K562 (cell line): ENCODE measurements around the gene OPCML. TPM values are rescaled to one million over a fixed set of nuclear protein-coding genes. Genes with fewer than 3 reads are reported as not detected.

Experiments used
- ATAC-seq: fragments of 200-7000 bp; cut with Tn5 transposase; 3 replicates; pipeline ENCODE4 v1.9.1; 2020; ENCODE audit warnings: moderate library complexity
- BruUV-seq: library from RNA; stranded (reverse); fragments of 400-500 nt; replicated peaks from 2 replicates; lab custom pipeline; 2021; lab: Mats Ljungman, UMichigan
- CTCF ChIA-PET: fragments of 300-600 bp; formaldehyde crosslinking; extraction: SDS; loops from one replicate; lab custom pipeline; 2021; ENCODE audit warnings: low intra/inter-chr PET ratio; lab: Yijun Ruan, JAX
- POLR2A ChIA-PET: fragments of 300-600, 350-650 bp; sonication (Branson Sonifier 250); formaldehyde crosslinking; extraction: SDS; loops from one replicate; lab custom pipeline; 2021; ENCODE audit warnings: antibody characterized with exemption, inconsistent platforms; lab: Yijun Ruan, JAX
- DNase-seq, 4 experiments: peaks; one replicate each; pipeline versions ENCODE4 v3.0.0 to v3.0.0-alpha.2; 2011 to 2018; ENCODE audit warnings: low spot score in 3 of 4, mixed read lengths in 3 of 4; ENCODE audit errors: extremely low read depth in 1 of 4
- FAIRE-seq: peaks from 2 replicates; lab custom pipeline; 2011; peaks lifted over from hg19 to GRCh38; lab: Jason Lieb, UNC
- H2AFZ ChIP-seq: 2 replicates; pipeline ENCODE4 v1.6.0; 2011; ENCODE audit warnings: low read depth, low read length, control low read depth, inconsistent platforms
- H3K27ac ChIP-seq: fragments of 200-600 bp; 3 replicates; pipeline ENCODE4 v1.8.0; 2011; ENCODE audit warnings: low read depth, mild to moderate bottlenecking, control low read depth, inconsistent platforms, low read length, moderate library complexity, mixed read lengths; ENCODE audit errors: extremely low read depth
- H3K27me3 ChIP-seq, 2 experiments: fragments of 300-600 bp in 1 of 2; 2 replicates in 1 of 2; 3 replicates in 1 of 2; pipeline versions ENCODE4 v1.6.0 to v1.8.0; 2011; ENCODE audit warnings: inconsistent platforms in 2 of 2, low read length in 2 of 2, mild to moderate bottlenecking in 1 of 2, mixed read lengths in 1 of 2, moderate library complexity in 1 of 2; ENCODE audit not compliant: control insufficient read depth in 2 of 2, insufficient read depth in 2 of 2
- H3K36me3 ChIP-seq: fragments of 300-600 bp; 3 replicates; pipeline ENCODE4 v1.8.0; 2011; ENCODE audit warnings: mild to moderate bottlenecking, low read length, inconsistent platforms; ENCODE audit not compliant: control insufficient read depth, insufficient read depth
- H3K4me1 ChIP-seq, 2 experiments: fragments of 200-600 bp in 1 of 2; replicated peaks in 1 of 2; 2 replicates in 1 of 2; 3 replicates in 1 of 2; pipeline versions ENCODE4 v1.5.1 to v1.8.0; 2011; ENCODE audit warnings: inconsistent platforms in 2 of 2, low read length in 2 of 2, mild to moderate bottlenecking in 1 of 2, mixed read lengths in 1 of 2, moderate library complexity in 1 of 2; ENCODE audit not compliant: control insufficient read depth in 2 of 2, insufficient read depth in 2 of 2
- H3K4me2 ChIP-seq: 2 replicates; pipeline ENCODE4 v1.6.1; 2011; ENCODE audit warnings: low read length, control low read depth, inconsistent platforms, mixed read lengths; ENCODE audit not compliant: insufficient read depth
- H3K4me3 ChIP-seq: fragments of 200-600 bp; sonication (generic), shearing (Covaris generic); 2 replicates; pipeline ENCODE4 v1.5.1; 2016; ENCODE audit warnings: control low read depth, inconsistent platforms
- H3K79me2 ChIP-seq: fragments of 200-600 bp; 3 replicates; pipeline ENCODE4 v1.8.0; 2011; ENCODE audit warnings: low read length, inconsistent platforms; ENCODE audit not compliant: control insufficient read depth, insufficient read depth
- H3K9ac ChIP-seq, 2 experiments: 2 replicates each; pipeline versions ENCODE4 v1.6.0 to v1.6.1; 2011; ENCODE audit warnings: low read depth in 2 of 2, low read length in 2 of 2, control low read depth in 1 of 2, inconsistent platforms in 1 of 2, mild to moderate bottlenecking in 1 of 2, mixed read lengths in 1 of 2; ENCODE audit not compliant: insufficient read depth in 1 of 2
- H3K9me1 ChIP-seq: one replicate; pipeline ENCODE4 v1.6.0; 2011; ENCODE audit warnings: inconsistent platforms, mild to moderate bottlenecking, low read length, moderate library complexity; ENCODE audit not compliant: control insufficient read depth, insufficient read depth
- H3K9me3 ChIP-seq: replicated peaks from 2 replicates; pipeline ENCODE4 v1.5.1; 2011; ENCODE audit warnings: low read depth, low read length, inconsistent platforms; ENCODE audit not compliant: control insufficient read depth, insufficient read depth
- H4K20me1 ChIP-seq: replicated peaks from 2 replicates; pipeline ENCODE4 v1.6.1; 2011; ENCODE audit warnings: low read length, inconsistent platforms, mixed read lengths; ENCODE audit not compliant: control insufficient read depth, insufficient read depth
- RBM15 ChIP-seq: fragments of 200-400 bp; formaldehyde crosslinking; IDR thresholded peaks from 2 replicates; pipeline ENCODE4 v1.6.1; 2018; ENCODE audit warnings: mild to moderate bottlenecking, low read length, moderate library complexity; ENCODE audit not compliant: insufficient read depth
- RBM39 ChIP-seq: fragments of 200-400 bp; formaldehyde crosslinking; optimal IDR thresholded peaks from 2 replicates; pipeline ENCODE3; 2018; ENCODE audit warnings: low read depth, low read length
- SREBF2 ChIP-seq: sonication (generic); formaldehyde crosslinking; IDR thresholded peaks from 2 replicates; pipeline ENCODE4 v1.4.0; 2020; ENCODE audit warnings: mild to moderate bottlenecking, missing genetic modification reagents
- USF2 ChIP-seq: sonication (generic); formaldehyde crosslinking; IDR thresholded peaks from 2 replicates; pipeline ENCODE4 v1.5.0; 2020; ENCODE audit warnings: missing genetic modification reagents
- ZHX1 ChIP-seq: fragments of 150-350 bp; conservative IDR thresholded peaks from 2 replicates; pipeline ENCODE4 v1.6.1; 2014; ENCODE audit warnings: low read length
- ZMIZ1 ChIP-seq, 2 experiments: fragments of 150-350 bp in 1 of 2; IDR thresholded peaks; 2 replicates each; pipeline ENCODE4 v1.6.1; 2012 to 2016; ENCODE audit warnings: low read depth in 2 of 2, low read length in 2 of 2, mild to moderate bottlenecking in 1 of 2, moderate library complexity in 1 of 2
- WGBS: fragments of 100-300 bp; shearing (Covaris generic); methylation state at CpG from one replicate; pipeline ENCODE4 v1.1.6; 2016; ENCODE audit warnings: low coverage, mixed read lengths; ENCODE audit not compliant: insufficient coverage; ENCODE audit errors: missing lambda C conversion rate; 5-methylcytosine and 5-hydroxymethylcytosine counted together
- in situ Hi-C: fragments of 300-500 bp; cut with MboI; formaldehyde crosslinking; loops from 4 replicates; pipeline ENCODE4 v1.15.0; 2018; ENCODE audit warnings: inconsistent platforms, mixed read lengths
- intact Hi-C: fragments of 100-400 bp; cut with micrococcal nuclease; formaldehyde crosslinking; loops from 2 replicates; pipeline ENCODE4 v1.14.2; 2022
- polyA plus RNA-seq, 8 experiments: library from polyadenylated mRNA; depleted of rRNA in 4 of 8; stranded (reverse) in 5 of 8; unstranded in 3 of 8; fragments of >200 nt; fragmentation: Nextera tagmentation in 2 of 8; fragmentation: Illumina TruSeq in 1 of 8; extraction: Ambion mirVana in 2 of 8; extraction: Trizol in 1 of 8; gene quantifications; 2 replicates each; pipeline versions ENCODE4 v1.2.1 to v1.2.3, GENCODE V29; 2011 to 2014; ENCODE audit warnings: inconsistent platforms in 1 of 8, missing spikeins in 1 of 8
- total RNA-seq, 7 experiments: library from RNA; depleted of rRNA in 6 of 7; stranded (reverse); fragments of >200 nt in 6 of 7; fragmentation: Illumina TruSeq in 2 of 7; extraction: Trizol in 2 of 7; gene quantifications; 2 replicates each; pipeline versions ENCODE4 v1.2.1 to v1.2.3, GENCODE V29; 2011 to 2021; ENCODE audit warnings: low replicate concordance in 1 of 7

The OPCML gene
- total and polyA plus RNA-seq, 9 of the 15 experiments (the other 6 are each of a cell fraction or from before 2014, with no cell fraction given) = not detected

- POLR2A ChIA-PET = no interaction called here
- in situ Hi-C loops = no loop called here
- H3K9ac ChIP-seq = no peak overlapping the region
Measured at GRCh38 chr11:133519560-133519959, 12.7 kb downstream of the OPCML start.

More at GRCh38 chr11:133519560-133519959, 12.7 kb downstream of the OPCML start:
- no peak overlapping the region for H3K4me2 ChIP-seq
- H3K27ac ChIP-seq = no peak overlapping the region
- BruUV-seq = no TSS peak
- H3K4me3 ChIP-seq = no peak overlapping the region
- H2AFZ ChIP-seq = no peak overlapping the region
- no peaks in the 10 kb centered on the region for H4K20me1 ChIP-seq
- no peaks in the 10 kb centered on the region for H3K4me1 ChIP-seq
- no peaks in the 10 kb centered on the region for H3K9me3 ChIP-seq
- H3K9me1 ChIP-seq = no peaks in the 10 kb centered on the region
- FAIRE-seq (no peak), DNase-seq (no peak), ATAC-seq (no peak)
- H3K79me2 ChIP-seq = no peaks in the 10 kb centered on the region
- 6% methylated on average over 3 of the region's 3 CpGs for WGBS
- H3K36me3 ChIP-seq = no peaks in the 10 kb centered on the region
- TF ChIP-seq ZHX1 = no peak
- no peak for TF ChIP-seq ZMIZ1 (IDR thresholded peaks at IDR 0.05; ENCODE audit: low read depth in 2 of 2, low read length in 2 of 2)
- no peak for TF ChIP-seq SREBF2
- TF ChIP-seq USF2 (CRISPR knock-in tag) = no peak
- no peak for TF ChIP-seq RBM39
- no peak for TF ChIP-seq RBM15
- no peaks in the 10 kb centered on the region for H3K27me3 ChIP-seq
- intact Hi-C loops = no loop called here
- CTCF ChIA-PET = no interaction called here
